Measurements from ENCODE around the gene NCAPH2.
"Not testable (repeated sequence)": the region's sequence is repeated elsewhere in the genome, so short reads cannot be mapped to it uniquely, and the experiment has no call there.

The NCAPH2 gene

DNA sequence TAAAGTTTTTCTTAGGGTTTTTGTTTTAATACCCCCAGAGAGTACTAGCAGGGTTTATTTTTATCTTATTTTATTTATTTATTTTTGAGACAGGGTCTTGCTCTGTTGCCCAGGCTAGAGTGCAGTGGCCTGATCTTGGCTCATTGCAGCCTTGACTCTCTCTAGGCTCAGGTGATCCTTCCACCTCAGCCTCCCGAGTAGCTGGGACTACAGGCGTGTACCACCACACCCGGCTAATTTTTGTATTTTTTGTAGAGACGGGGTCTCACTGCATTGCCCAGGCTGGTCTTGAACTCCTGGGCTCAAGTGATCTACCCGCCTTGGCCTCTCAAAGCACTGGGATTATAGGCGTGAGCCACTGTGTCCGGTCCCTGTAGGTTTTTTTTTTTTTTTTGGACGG lies 12.2 kb downstream of the NCAPH2 start:
- DNase-seq, result not testable (repeated sequence)

GRCh38 chr22:50520826-50521453 lies 12.9 kb downstream of the NCAPH2 start:
- DNase-seq, result no peak

- no peak for DNase-seq
Measured at GRCh38 chr22:50521710-50522109, 13.7 kb downstream of the NCAPH2 start.

GRCh38 chr22:50522208-50522805 lies 14.3 kb downstream of the NCAPH2 start:
- no peak for DNase-seq

DNA sequence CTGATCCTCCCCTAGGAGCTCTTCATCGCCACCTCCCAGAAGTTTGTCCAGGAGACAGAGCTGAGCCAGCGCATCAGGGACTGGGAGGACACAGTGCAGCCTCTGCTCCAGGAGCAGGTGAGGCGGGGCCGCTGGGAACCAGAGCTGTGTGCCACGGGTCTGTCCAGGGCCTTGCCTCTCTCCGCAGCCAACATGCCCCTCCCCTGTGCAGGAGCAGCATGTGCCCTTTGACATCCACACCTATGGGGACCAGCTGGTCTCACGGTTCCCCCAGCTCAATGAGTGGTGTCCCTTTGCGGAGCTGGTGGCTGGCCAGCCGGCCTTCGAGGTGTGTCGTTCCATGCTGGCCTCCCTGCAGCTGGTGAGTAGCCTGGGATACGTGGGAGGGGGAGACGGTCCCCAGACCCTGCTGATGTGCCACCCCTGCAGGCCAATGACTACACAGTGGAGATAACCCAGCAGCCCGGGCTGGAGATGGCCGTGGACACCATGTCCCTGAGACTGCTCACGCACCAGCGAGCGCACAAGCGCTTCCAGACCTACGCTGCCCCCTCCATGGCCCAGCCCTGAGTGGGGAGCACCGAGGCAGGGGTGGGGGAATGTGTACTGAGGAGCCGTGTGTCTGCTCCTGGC lies 14.9 kb downstream of the NCAPH2 start:
- no peak for DNase-seq

DNA sequence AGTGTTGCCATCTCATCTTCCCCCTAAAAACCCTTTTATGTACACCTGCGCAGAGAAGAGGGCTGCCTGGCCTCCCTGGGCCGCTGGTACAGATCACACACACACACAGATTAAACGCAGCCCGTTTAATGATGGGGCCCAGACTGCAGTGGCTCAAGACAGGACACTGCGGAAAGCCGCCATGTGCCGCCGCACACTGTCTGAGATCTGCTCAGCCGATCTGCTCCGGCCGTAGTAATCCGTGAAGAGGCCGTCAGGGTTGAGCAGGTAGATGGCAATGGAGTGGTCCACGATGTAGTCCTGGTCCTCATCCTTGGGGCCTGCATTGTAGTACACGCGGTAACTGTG lies 15.4 kb downstream of the NCAPH2 start:
- no peak for DNase-seq

GRCh38 chr22:50523806-50524675 lies 16.0 kb downstream of the NCAPH2 start:
- DNase-seq, result no peak

DNA sequence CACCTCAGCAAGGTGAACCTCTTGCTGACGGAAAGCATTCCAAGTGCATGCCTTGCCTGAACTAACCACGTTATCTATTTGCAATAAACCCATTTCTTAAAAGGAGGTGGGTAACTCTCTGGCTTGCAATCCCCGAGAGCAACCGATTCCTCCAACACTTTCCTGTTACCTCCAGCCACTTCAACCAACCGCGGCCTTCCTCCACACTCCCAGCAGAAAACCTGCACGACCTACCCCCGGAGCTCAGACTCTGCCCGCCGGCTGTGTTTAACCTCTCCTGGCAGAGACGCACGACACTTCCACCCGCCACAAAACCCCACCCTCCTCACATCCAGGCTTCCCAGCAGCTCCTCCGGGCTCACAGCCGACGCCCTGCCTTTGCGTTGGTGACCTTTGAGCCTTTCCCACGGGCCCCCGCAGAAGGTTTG lies 16.7 kb downstream of the NCAPH2 start:
- DNase-seq, result no peak

DNA sequence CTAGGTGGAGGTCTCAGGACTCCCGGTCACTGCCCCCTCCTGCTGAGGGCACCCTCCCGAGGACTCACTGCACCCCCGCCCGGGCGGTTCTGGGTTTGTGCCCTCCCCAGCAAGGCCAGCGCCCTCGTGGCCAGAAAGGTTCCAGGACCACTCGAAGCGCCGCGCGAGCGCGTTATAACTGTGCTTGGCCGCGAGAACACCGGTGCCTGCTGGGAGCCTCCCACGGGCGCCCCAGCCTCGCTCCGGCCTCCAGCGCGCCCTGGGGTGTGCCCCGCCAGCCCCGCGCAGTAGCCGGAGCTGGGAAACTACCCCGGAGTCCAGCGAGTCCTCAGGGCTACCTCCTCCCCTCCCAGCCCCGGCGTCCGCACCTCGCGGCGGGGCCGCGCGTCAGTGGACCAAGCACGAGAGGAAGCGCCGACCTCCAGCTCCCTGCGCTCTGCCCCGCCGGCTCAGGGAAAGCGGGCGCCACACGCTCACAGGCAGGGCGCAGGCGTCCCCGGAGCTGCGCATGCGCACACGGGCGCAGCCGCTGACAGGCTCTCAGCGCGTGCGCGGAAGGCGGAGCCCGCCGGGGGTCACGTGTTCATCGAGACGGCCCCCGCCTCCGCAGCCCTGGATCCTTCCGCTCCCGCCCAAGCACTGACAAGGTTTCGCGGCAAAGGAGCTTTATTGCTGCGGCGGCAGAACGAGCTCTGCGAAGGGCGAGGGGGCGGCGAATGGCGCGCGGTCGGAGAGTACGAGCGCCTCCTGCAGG lies 17.3 kb downstream of the NCAPH2 start, which contains the start of gene SCO2:
Gene SCO2, minus strand, starts transcription at position 495 of the 754 bp plus-strand sequence. CDS start 1,187 bp downstream, outside the sequence.
- DNase-seq, result peak; percentile 79 to 91

- no peak for DNase-seq
Measured at GRCh38 chr22:50525858-50526107, 17.8 kb downstream of the NCAPH2 start.

GRCh38 chr22:50526108-50526833 lies 18.2 kb downstream of the NCAPH2 start:
- DNase-seq, result peak; percentile 62 to 92

DNA sequence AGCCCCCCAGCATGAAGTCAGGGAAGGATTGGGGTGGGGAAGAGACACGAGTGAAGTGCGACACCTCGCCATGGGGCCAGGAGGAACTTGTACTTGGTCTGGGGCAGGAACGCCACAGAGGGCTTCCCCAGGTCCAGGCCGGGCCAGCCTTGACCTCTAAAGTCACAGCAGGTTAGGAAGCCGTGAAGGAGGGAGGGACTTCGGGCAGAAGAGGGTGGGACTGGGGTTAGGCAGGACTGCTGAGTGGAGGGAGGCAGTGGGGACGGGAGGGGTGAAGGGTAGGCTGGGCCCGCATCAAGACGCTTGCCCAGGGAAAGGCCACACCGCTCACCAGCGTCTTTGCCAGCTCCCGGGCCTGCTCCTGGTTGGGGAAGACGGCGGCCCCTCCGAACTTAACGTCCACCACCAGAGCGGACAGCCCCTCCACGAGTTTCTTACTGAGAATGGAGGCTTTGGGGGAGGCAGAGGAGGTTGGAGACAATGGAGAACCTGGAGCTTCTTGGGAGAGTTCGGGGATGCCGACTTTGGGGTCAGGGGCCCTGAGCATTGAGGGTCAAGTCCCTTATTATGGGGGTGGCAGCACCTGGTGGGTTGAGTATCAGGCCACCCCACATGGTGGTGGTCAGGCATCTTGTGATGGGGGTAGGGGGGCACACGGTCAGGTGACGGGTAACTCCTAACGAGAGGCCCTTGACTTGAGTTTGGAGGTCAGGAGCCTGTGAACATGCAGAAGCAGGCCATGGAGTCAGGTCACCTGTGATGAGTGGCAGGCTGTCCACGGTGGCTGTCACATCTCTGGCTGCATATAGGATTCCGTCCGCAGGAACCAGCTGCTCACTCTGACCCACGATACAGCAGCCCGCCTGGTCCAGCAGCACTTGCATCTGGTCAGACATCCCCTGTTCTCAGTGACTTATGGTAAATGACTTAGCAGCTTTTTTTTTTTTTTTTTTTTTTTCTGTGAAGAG lies 19.1 kb downstream of the NCAPH2 start:
- peak in 1 of 2 donors; percentile 76 for DNase-seq

- no peak for DNase-seq
Measured at GRCh38 chr22:50527921-50528681, 20.1 kb downstream of the NCAPH2 start.

GRCh38 chr22:50528682-50529415 lies 20.8 kb downstream of the NCAPH2 start:
- DNase-seq, result no peak

DNA sequence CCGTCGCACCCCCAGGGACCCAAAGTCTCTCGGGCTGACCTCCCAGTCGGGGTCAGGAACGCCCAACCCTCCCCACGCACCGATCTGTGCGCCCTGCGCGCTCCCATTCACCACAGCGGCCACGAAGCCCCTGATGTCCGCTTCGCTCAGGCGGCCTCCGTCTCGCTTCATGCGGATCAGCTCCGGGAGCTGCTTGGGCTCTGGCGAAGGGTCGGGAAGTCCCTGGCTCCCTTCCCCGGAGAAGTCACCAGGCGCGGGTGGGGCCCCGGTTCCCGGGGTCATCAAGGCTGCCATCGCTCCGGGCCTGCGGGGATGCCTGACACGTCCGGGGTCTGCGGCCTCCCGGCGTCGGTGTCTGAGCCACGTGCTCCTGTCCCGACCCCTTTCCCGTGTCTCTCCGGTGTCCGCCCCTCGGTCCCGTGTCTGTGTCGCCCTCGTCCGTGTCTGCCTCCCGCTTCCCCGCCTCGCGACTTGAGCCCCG lies 21.4 kb downstream of the NCAPH2 start:
- no peak for DNase-seq

GRCh38 chr22:50529897-50530579 lies 22.0 kb downstream of the NCAPH2 start, which contains the start of gene TYMP:
Gene TYMP, minus strand, starts transcription at chr22:50530012. Its CDS starts 303 bp downstream, at chr22:50529709.
- peak in 1 of 2 donors; percentile 96 for DNase-seq

GRCh38 chr22:50530580-50530876 lies 22.5 kb downstream of the NCAPH2 start:
- no peak for DNase-seq

DNA sequence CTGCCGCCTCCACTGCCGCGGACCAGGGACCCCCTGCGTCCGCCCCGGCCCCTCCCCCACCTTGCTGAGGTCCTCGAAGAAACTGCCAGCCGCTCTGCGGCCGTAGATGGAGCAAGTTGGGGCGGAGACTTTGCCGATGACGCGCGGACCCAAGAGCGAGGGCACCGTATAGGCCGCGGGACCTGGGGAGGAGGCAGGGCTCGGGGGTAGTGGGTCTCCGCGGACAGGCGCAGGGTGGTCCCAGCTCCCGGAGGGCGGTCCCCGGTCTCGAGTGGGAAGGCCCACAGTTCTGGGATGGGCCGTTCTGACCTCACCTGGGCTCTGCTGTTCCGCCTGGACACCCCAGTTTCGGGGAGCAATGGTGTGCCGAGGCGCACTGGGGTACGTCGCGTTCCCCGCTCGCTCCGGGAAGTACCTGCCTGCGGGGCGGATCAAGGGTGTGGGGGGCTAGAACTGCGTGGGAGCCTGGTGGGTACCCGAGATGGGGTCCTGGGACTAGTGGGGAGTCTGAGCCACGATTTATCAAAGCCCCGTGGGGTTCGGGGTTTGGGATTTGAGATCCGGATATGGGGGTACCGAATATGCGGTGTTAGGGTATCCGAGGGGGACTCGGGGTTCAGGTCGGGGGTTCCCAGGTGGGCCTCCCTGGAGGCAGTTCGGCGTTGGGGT lies 23.0 kb downstream of the NCAPH2 start:
- peak in 1 of 2 donors; percentile 79 for DNase-seq

Measured in bone marrow (tissue), 2 donors.